ENCODE data around the gene PPP1CC.
A peak's percentile ranks its signal among the peaks of the same experiment; 100 is the strongest.

Gene PPP1CC

DNA sequence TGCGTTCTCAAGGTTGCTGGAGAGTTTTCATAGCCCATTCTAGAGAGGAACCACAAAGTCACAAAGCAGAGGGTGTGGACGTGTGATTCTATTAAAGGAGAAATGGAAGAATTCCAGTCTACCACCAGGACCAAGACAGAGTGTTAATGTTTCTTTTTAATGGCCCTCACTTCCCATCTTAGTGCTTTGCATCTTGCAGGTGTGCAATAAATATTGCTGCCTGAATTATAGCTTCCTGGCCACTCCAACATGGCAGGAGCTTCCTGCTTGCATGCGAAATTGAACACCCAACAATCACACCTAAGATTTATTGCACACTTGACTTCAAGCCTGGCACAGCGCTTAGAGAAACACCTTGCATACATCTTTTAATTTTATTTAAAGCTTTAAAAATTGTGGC, 22.4 kb upstream of the PPP1CC start:
- H3K4me3 ChIP-seq (ENCODE audit: low read length in 2 of 2), result no peak overlapping the region
- H3K4me2 ChIP-seq (ENCODE audit: insufficient read depth, low read length, poor library complexity, severe bottlenecking), result no peak overlapping the region
- WGBS, 2 donors (ENCODE audit: extremely low coverage in 2 of 2, insufficient read length in 2 of 2, insufficient replicate concordance in 1 of 2), result no CpG with 5 or more reads among the region's 4 CpGs
- no peak overlapping the region for H2BK15ac ChIP-seq (ENCODE audit: low read length)
- H2BK5ac ChIP-seq (ENCODE audit: low read length), result no peak overlapping the region
- H3K27ac ChIP-seq (replicated peaks; ENCODE audit: low read length), result peak overlapping the region; percentile 31
- no peak overlapping the region for H3K14ac ChIP-seq (ENCODE audit: low read length)
- no peaks in the 10 kb centered on the region for H3K27me3 ChIP-seq (ENCODE audit: control insufficient read depth in 3 of 3, insufficient read depth in 3 of 3, low read depth in 1 of 3, low read length in 3 of 3)
- no peak overlapping the region for H2AFZ ChIP-seq (ENCODE audit: low read length)
- H3K36me3 ChIP-seq (replicated peaks in 1 of 2; ENCODE audit: control insufficient read depth in 2 of 2, insufficient read depth in 2 of 2, low read length in 2 of 2), result no peaks in the 10 kb centered on the region
- H3K79me1 ChIP-seq (ENCODE audit: low read depth, low read length), result no peaks in the 10 kb centered on the region
- H2BK120ac ChIP-seq (ENCODE audit: low read depth, low read length), result no peak overlapping the region
- no peak overlapping the region for H4K91ac ChIP-seq (ENCODE audit: low read depth, low read length, poor library complexity)
- no peak overlapping the region for H2BK12ac ChIP-seq (ENCODE audit: low read length)
- no peak overlapping the region for H3K18ac ChIP-seq (ENCODE audit: low read length)
- H3K4ac ChIP-seq (ENCODE audit: low read length), result no peak overlapping the region
- no peak overlapping the region for H4K8ac ChIP-seq (ENCODE audit: low read depth, low read length)
- no peak for DNase-seq (ENCODE audit: low spot score)
- peaks cover 0 to 2% of the 10 kb centered on the region in 2 donors for H3K4me1 ChIP-seq (ENCODE audit: control insufficient read depth in 2 of 2, insufficient read depth in 1 of 2, low read depth in 1 of 2, low read length in 2 of 2)
- no peak overlapping the region for H2AK5ac ChIP-seq (ENCODE audit: low read depth, low read length)
- no peak overlapping the region for H3K23ac ChIP-seq (ENCODE audit: low read depth, low read length, poor library complexity)
- no peaks in the 10 kb centered on the region for H3K9me3 ChIP-seq (replicated peaks in 1 of 2; ENCODE audit: control insufficient read depth in 2 of 2, insufficient read depth in 1 of 2, low read depth in 1 of 2, low read length in 2 of 2)
- H3K9ac ChIP-seq (ENCODE audit: low read depth, low read length, poor library complexity), result no peak overlapping the region

- Histone ChIP-seq H3K79me1 (ENCODE audit: low read depth, low read length) (no peaks in the 10 kb centered on the region), H3K36me3 (replicated peaks in 1 of 2; ENCODE audit: control insufficient read depth in 2 of 2, insufficient read depth in 2 of 2, low read length in 2 of 2) (no peaks in the 10 kb centered on the region), H3K27ac (replicated peaks; ENCODE audit: low read length) (no peak overlapping the region), H2BK120ac (ENCODE audit: low read depth, low read length) (no peak overlapping the region), H3K4me1 (ENCODE audit: control insufficient read depth in 2 of 2, insufficient read depth in 1 of 2, low read depth in 1 of 2, low read length in 2 of 2) (peaks cover 0 to 2% of the 10 kb centered on the region in 2 donors), H2AK5ac (ENCODE audit: low read depth, low read length) (peak overlapping the region; percentile 79), H2AFZ (ENCODE audit: low read length) (no peak overlapping the region), H3K27me3 (ENCODE audit: control insufficient read depth in 3 of 3, insufficient read depth in 3 of 3, low read depth in 1 of 3, low read length in 3 of 3) (no peaks in the 10 kb centered on the region), H3K14ac (ENCODE audit: low read length) (no peak overlapping the region), H3K9me3 (replicated peaks in 1 of 2; ENCODE audit: control insufficient read depth in 2 of 2, insufficient read depth in 1 of 2, low read depth in 1 of 2, low read length in 2 of 2) (no peaks in the 10 kb centered on the region), H3K4me2 (ENCODE audit: insufficient read depth, low read length, poor library complexity, severe bottlenecking) (no peak overlapping the region), H3K18ac (ENCODE audit: low read length) (peak overlapping the region; percentile 44), H4K8ac (ENCODE audit: low read depth, low read length) (no peak overlapping the region), H3K4me3 (ENCODE audit: low read length in 2 of 2) (peak overlapping the region in 1 of 2 donors; percentile 64), H3K4ac (ENCODE audit: low read length) (no peak overlapping the region), H2BK12ac (ENCODE audit: low read length) (no peak overlapping the region), H3K23ac (ENCODE audit: low read depth, low read length, poor library complexity) (no peak overlapping the region), H3K9ac (ENCODE audit: low read depth, low read length, poor library complexity) (no peak overlapping the region), H2BK5ac (ENCODE audit: low read length) (no peak overlapping the region), H2BK15ac (ENCODE audit: low read length) (no peak overlapping the region), H4K91ac (ENCODE audit: low read depth, low read length, poor library complexity) (no peak overlapping the region)
- WGBS, 2 donors (ENCODE audit: extremely low coverage in 2 of 2, insufficient read length in 2 of 2, insufficient replicate concordance in 1 of 2), result no CpG with 5 or more reads among the region's 7 CpGs
- DNase-seq (ENCODE audit: low spot score), result no peak
Measured at GRCh38 chr12:110763583-110763982, 20.9 kb upstream of the PPP1CC start.

- no peaks in the 10 kb centered on the region for H3K79me1 ChIP-seq (ENCODE audit: low read depth, low read length)
- no peak overlapping the region for H4K8ac ChIP-seq (ENCODE audit: low read depth, low read length)
- no peak overlapping the region for H3K4me3 ChIP-seq (ENCODE audit: low read length in 2 of 2)
- H3K36me3 ChIP-seq (replicated peaks in 1 of 2; ENCODE audit: control insufficient read depth in 2 of 2, insufficient read depth in 2 of 2, low read length in 2 of 2), result no peaks in the 10 kb centered on the region
- H3K27me3 ChIP-seq (ENCODE audit: control insufficient read depth in 3 of 3, insufficient read depth in 3 of 3, low read depth in 1 of 3, low read length in 3 of 3), result no peaks in the 10 kb centered on the region
- no peak overlapping the region for H3K18ac ChIP-seq (ENCODE audit: low read length)
- no peak overlapping the region for H3K4me2 ChIP-seq (ENCODE audit: insufficient read depth, low read length, poor library complexity, severe bottlenecking)
- DNase-seq (ENCODE audit: low spot score), result no peak
- H3K9me3 ChIP-seq (replicated peaks in 1 of 2; ENCODE audit: control insufficient read depth in 2 of 2, insufficient read depth in 1 of 2, low read depth in 1 of 2, low read length in 2 of 2), result no peaks in the 10 kb centered on the region
- H3K27ac ChIP-seq (replicated peaks; ENCODE audit: low read length), result no peak overlapping the region
- no peak overlapping the region for H2BK5ac ChIP-seq (ENCODE audit: low read length)
- H3K14ac ChIP-seq (ENCODE audit: low read length), result no peak overlapping the region
- H3K9ac ChIP-seq (ENCODE audit: low read depth, low read length, poor library complexity), result no peak overlapping the region
- WGBS, 2 donors (ENCODE audit: extremely low coverage in 2 of 2, insufficient read length in 2 of 2, insufficient replicate concordance in 1 of 2), result 100% methylated on average over 1 of the region's 3 CpGs; no CpG with 5 or more reads in 1 of the 2 donors
- no peak overlapping the region for H3K4ac ChIP-seq (ENCODE audit: low read length)
- H2BK12ac ChIP-seq (ENCODE audit: low read length), result no peak overlapping the region
- H3K23ac ChIP-seq (ENCODE audit: low read depth, low read length, poor library complexity), result no peak overlapping the region
- peak overlapping the region; percentile 81 for H2AFZ ChIP-seq (ENCODE audit: low read length)
- no peak overlapping the region for H2BK120ac ChIP-seq (ENCODE audit: low read depth, low read length)
- no peak overlapping the region for H2BK15ac ChIP-seq (ENCODE audit: low read length)
- no peak overlapping the region for H4K91ac ChIP-seq (ENCODE audit: low read depth, low read length, poor library complexity)
- H3K4me1 ChIP-seq (ENCODE audit: control insufficient read depth in 2 of 2, insufficient read depth in 1 of 2, low read depth in 1 of 2, low read length in 2 of 2), result peaks cover 0 to 2% of the 10 kb centered on the region in 2 donors
- H2AK5ac ChIP-seq (ENCODE audit: low read depth, low read length), result no peak overlapping the region
Measured at GRCh38 chr12:110762891-110763290, 20.2 kb upstream of the PPP1CC start.

DNA sequence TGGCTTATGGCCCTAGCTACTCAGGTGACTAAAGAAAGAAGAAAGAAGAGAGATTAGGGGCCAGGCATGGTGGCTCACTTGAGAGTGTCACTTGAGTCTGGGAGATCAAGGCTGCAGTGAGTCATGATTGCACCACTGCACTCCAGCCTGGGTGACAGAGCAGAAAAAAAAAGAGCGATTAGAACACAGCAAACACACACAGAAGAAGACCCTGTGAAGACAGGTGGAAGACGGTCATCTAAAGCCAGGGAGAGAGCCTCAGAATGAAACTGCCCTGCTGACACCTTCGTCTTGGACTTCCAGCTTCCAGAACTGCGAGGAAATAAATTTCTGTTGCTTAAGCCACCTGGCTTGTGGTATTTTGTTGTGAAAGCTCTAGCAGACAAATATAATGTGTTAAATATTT, 17.5 kb upstream of the PPP1CC start:
- Histone ChIP-seq H3K27ac (replicated peaks; ENCODE audit: low read length) (no peak overlapping the region), H2AFZ (ENCODE audit: low read length) (no peak overlapping the region), H3K4ac (ENCODE audit: low read length) (no peak overlapping the region), H4K91ac (ENCODE audit: low read depth, low read length, poor library complexity) (no peak overlapping the region), H2BK12ac (ENCODE audit: low read length) (no peak overlapping the region), H3K4me2 (ENCODE audit: insufficient read depth, low read length, poor library complexity, severe bottlenecking) (no peak overlapping the region), H3K79me1 (ENCODE audit: low read depth, low read length) (no peaks in the 10 kb centered on the region), H2AK5ac (ENCODE audit: low read depth, low read length) (no peak overlapping the region), H3K27me3 (ENCODE audit: control insufficient read depth in 3 of 3, insufficient read depth in 3 of 3, low read depth in 1 of 3, low read length in 3 of 3) (peaks cover 0 to 3% (median 0%) of the 10 kb centered on the region in 3 experiments), H3K9ac (ENCODE audit: low read depth, low read length, poor library complexity) (no peak overlapping the region), H4K8ac (ENCODE audit: low read depth, low read length) (no peak overlapping the region), H3K9me3 (replicated peaks in 1 of 2; ENCODE audit: control insufficient read depth in 2 of 2, insufficient read depth in 1 of 2, low read depth in 1 of 2, low read length in 2 of 2) (no peaks in the 10 kb centered on the region), H2BK15ac (ENCODE audit: low read length) (no peak overlapping the region), H3K23ac (ENCODE audit: low read depth, low read length, poor library complexity) (no peak overlapping the region), H2BK5ac (ENCODE audit: low read length) (no peak overlapping the region), H3K4me1 (ENCODE audit: control insufficient read depth in 2 of 2, insufficient read depth in 1 of 2, low read depth in 1 of 2, low read length in 2 of 2) (peaks cover 0 to 2% of the 10 kb centered on the region in 2 donors), H3K14ac (ENCODE audit: low read length) (no peak overlapping the region), H3K36me3 (replicated peaks in 1 of 2; ENCODE audit: control insufficient read depth in 2 of 2, insufficient read depth in 2 of 2, low read length in 2 of 2) (no peaks in the 10 kb centered on the region), H2BK120ac (ENCODE audit: low read depth, low read length) (no peak overlapping the region), H3K18ac (ENCODE audit: low read length) (no peak overlapping the region), H3K4me3 (ENCODE audit: low read length in 2 of 2) (no peak overlapping the region)
- DNase-seq (ENCODE audit: low spot score), result no peak
- WGBS, 2 donors (ENCODE audit: extremely low coverage in 2 of 2, insufficient read length in 2 of 2, insufficient replicate concordance in 1 of 2), result no CpG with 5 or more reads among the region's 4 CpGs
